Measurements from ENCODE around the gene SLC26A1.

DNA sequence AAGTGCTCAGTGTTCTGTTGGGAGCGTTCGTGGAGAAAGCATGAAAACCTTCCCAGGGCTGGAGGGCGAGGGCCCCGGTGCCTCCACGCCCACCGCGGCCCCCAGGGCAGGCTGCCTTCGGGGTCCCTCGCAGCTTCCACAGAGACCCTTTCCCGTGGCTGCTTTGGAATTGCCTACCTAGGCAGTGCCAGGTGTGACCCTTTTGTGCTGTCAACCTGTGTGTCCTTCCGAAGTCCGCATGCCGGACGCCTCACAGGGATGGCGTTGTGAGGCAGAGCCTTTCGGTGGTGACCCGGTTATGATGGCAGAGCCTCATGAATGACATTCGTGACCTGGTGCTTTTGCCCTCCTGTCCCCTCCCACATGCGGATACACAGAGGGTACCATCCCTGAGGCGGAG lies 43.5 kb downstream of the SLC26A1 start:
- TF ChIP-seq, protein P1, sequence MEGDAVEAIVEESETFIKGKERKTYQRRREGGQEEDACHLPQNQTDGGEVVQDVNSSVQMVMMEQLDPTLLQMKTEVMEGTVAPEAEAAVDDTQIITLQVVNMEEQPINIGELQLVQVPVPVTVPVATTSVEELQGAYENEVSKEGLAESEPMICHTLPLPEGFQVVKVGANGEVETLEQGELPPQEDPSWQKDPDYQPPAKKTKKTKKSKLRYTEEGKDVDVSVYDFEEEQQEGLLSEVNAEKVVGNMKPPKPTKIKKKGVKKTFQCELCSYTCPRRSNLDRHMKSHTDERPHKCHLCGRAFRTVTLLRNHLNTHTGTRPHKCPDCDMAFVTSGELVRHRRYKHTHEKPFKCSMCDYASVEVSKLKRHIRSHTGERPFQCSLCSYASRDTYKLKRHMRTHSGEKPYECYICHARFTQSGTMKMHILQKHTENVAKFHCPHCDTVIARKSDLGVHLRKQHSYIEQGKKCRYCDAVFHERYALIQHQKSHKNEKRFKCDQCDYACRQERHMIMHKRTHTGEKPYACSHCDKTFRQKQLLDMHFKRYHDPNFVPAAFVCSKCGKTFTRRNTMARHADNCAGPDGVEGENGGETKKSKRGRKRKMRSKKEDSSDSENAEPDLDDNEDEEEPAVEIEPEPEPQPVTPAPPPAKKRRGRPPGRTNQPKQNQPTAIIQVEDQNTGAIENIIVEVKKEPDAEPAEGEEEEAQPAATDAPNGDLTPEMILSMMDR (IDR thresholded peaks at IDR 0.05) = no peak
- no peak for TF ChIP-seq POLR2A (IDR thresholded peaks at IDR 0.05)
